ENCODE data around the gene TSGA10IP.

TSGA10IP gene

DNA sequence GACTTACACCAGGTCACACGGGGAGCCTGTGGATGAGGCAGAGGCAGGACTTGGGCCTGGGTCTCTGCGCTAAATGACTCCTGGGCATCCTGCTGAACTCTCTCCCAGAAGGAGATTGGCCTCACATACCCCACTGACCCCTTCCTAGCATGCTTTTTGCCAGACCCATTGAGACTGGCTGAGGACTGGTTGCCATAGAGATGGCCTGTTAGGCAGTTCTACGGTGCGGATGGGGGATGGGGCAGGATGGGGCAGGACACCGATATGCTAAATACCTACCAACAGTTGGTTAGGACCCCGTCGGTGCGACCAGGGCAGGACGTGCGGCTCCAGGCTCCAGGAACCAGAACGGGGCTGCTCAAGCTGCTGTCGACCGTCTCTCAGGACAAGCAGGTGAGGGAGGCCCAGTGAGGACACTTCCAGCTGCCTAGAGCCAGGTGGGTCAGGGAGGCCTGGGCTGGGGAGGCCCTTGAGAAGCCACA is at the start of gene TSGA10IP:
Gene TSGA10IP (plus strand): TSS at position 51 of the 482 bp plus-strand sequence. CDS start 196 bp downstream, at position 247.
- DNase-seq: no peak

DNA sequence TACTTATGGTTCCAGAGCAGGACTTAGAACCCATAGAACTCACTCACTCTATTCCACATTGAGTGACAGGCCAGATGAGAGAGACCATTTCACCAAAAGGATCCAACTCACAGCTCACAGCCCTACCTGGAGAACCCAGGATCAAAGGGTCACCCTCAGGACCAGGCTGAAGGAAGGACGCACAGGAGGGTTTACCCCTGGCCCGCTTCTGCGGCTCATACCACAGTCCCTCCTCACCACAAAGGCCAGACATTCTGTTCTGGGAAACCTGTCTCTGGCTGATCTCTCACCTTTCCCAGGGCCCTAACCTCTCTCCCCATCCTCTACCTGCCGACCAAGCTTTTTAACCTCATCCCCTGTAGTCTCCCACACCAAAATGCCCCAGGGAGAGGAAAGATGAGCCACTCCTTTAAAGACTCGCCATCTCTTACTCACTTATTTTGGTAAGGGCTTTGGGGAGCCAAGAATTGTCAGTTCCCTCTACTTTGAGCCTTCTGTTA is 49.7 kb upstream of the TSGA10IP start:
- no peak for DNase-seq

DNA sequence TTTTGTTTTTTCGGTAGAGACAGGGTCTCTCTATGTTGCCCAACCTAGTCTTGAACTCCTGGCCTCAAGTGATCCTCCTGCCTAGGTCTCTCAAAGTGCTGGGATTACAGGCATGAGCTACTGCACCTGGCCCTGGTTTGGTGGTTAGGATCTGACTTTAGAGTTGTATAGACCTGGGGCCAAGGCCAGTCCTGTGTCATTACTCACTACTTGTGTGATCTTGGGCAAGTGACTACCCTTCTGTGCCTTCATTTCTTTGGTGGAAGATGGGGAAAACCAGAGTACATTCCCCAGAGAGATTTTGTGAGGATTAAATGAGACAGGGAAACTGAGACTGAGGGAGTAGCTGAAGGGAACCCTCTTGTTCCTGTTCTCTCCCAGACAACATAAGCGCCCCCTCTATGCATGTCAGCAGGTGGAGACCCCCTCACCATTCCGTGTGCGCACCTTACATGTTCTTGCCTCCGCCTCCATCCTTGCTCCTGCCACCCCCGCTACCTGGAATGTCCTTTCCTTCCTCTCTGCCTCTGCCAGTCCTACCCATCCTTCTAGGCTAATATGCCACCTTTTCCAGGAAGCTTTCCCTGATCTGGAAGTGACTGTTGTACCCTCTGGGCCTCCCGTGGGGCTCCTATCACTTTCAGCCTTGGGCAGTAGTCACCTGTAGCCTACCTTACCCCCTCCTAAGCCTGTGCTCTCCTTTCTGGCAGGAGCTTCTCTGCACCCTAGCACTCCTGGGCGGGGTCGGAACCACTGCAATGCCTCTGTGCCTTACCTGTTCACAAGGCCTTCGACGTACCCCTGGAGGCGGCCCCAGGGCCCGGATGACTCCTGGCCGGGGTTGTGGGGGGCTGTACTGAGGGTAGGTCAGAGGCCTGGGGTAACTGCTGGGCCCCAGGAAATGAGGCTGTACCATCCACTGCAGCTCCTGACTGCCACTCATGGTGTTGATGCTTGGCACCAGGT is 49.0 kb upstream of the TSGA10IP start:
- no peak for DNase-seq

GRCh38 chr11:65897020-65897471 is 48.2 kb upstream of the TSGA10IP start:
- DNase-seq: no peak

DNA sequence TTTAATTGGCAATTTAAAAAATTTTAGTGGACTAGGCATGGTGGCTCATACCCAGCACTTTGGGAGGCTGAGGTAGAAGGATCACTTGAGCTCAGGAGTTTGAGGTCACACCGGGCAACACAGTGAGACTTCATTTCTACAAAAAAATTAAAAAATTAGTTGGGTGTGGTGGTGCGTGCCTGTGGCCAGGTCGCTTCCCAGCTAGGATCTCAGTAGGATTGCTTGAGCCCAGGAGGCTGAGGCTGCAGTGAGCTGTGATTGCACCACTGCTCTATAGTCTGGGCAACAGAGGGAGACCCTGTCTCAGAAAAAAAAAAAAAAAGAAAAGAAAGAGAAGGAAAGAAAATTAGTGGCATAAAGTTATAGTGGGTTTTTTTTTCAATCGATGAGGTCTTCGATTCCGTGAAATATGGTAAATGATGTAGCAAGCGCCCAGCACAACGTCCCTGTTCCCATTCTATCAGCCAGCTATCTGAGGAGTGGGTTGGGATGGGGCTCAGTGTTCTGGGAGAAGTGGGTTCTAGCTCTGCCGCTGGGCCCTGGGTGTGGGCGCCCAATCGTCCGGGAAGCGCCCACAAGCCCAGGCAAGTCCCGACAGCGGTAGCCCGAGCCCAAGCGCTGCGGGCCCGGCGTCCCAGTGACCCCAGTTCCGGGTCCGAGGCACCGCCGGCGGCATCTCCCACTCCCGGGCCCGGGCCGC is 46.5 kb upstream of the TSGA10IP start:
- no peak for DNase-seq

DNA sequence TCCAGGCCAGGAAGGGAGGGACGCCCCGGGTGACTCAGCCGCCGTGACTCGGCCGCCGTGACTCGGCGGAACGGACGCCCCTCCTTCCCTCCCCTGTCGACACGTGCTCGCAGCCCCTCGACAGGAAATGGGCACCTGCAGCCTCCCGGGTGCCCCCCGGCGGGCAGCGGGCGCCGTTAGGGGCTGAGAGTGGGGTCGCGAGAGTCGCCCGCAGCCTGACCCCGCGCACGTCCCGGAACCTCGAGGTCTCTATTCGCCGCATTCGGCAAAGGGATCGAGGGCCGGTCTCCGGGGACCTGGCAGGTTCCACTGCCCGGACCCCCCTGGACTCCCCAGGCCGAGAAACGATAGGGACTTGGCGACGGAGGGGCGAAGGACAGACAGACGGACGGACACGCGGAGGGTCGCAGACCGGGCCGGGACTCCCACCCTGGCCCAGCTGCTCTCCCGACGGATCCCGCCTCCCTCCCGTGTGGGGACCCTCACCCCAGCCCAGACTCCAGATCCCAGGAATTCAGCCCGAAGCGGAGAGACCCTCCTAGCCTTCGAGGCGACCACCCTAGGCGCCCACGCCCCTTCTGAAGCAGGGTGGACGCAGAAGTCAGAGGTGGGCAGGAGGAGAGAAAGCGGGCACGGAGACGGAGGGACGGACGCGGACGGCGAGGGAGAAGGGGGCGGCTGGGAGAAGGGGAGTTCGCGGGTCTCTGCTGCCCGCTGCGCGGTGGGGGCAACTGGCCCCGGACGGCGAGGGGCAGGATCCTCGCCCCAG is 45.7 kb upstream of the TSGA10IP start:
- DNase-seq: no peak

DNA sequence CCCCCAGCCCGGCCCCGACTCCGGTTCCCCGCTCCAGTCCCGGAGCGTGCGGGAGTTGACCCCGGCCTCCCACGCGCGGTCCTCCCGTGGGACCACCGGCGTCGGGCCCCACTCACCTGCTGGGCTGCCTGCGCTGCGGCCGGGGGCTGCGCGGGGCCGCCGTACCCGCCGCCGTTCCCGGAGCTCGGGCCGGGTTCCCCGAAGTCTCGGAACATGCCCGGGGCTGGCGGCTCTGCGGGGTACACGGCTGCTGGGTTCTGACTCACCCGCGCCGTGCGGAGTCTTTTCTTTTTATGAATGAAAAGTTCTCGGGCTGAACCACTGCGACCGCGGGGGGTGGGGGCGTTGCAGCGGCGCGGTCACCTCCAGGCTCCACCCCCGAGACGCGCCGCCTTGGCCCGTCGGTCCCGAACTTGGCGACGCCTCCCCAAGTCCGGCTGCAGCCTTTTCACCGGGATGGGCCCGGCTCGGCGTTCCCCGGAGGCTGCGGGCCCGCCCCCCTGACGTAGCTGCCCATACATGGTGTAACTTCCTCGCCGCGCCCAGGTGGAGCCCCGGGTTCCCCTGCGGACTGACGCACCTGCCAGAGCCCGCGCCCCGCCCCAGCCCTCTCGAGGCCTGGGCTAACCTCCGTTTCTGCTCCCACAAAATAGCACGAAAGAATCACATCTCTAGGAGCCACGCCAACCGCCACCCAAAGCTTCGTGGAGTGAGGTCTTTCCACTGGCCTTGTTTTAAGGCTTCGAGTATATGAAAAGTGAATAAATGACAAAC is 45.0 kb upstream of the TSGA10IP start, which contains the start of gene FOSL1:
Gene FOSL1 (minus strand): TSS at position 264 of the 774 bp plus-strand sequence. CDS start 49 bp downstream, at position 215.
- DNase-seq: peak; percentile 92

- DNase-seq: no peak
These were observed 44.4 kb upstream of the TSGA10IP start for GRCh38 chr11:65900899-65901180.

DNA sequence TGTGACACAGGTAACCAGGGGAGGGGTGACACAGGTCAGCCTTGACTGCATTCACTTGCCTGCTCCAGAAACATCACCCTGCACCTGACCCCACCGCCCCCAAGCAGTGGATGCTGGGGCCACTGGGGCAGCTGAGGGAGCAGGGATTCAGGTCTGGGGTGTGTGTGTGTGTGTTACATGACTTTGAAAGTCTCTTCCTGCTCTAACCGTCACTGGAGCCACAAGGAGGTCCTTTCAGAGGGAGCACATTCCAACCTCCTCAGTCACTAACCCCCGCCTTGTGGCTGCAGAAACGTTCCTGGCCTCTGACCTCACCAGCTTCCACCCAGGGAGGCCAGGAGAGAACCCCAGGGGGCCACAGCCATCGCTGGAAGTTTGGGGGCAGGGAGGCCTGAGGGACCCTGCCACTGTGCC is 42.2 kb upstream of the TSGA10IP start:
- DNase-seq: no peak

- no peak for DNase-seq
These were observed 41.6 kb upstream of the TSGA10IP start for GRCh38 chr11:65903715-65904114.

DNA sequence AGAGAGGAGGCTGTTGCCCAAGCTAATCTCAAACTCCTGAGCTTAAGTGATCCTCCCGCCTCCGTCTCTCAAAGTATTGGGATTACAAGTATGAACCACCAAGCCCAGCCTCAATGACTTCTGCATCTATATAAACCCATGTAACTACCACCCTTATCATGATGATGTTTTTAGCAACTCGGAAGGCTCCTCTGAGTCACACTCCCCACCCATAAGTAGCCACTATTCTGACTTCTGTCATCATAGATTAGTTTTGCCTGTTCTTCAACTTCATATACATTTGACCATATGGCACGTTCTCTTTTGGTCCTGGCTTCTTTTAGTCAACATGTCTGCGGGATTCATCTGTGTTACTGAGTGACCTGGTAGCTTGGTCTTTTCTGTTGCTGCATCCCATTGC is 38.7 kb upstream of the TSGA10IP start:
- no peak for DNase-seq

DNA sequence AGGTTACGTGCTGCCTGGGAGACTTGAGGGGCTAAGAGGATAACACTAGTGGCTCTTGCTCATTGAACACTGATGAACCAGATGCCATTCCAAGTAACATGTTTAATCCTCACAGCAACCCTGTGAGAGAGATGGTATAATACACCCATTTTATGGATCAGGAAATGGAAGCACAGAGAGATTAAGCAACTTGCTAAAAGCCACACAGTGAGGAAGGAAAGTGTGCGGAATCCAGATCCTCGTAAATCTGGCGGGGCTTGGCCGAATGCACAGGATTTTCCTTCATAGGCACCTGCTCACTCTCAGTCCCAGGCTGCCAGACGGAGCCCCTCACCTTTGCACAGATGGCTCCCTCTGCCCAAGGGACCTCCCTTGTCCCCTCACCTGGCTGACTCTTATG is 37.4 kb upstream of the TSGA10IP start:
- DNase-seq: no peak

- peak; percentile 53 for DNase-seq
These were observed 33.4 kb upstream of the TSGA10IP start for GRCh38 chr11:65911682-65912568.

DNA sequence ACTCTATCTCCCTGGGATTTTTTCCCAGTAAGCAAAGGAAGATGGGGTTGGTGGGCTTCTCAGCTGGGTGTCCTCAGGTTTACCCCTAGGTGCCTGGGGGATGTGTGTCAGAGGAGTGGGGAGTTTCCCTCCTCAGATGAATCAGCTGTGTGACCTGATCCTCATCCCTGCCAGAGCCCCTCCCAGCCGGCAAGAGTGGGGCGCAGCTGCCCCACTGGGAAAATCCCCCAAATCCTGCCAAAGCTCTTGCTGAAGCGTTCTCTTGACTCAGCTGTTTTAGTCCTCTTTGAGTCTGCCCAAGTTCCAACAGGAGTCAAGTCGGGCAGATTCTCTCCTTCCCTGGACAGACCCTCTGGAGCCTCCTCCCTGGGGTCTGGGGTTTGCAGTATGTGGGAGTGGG is 32.4 kb upstream of the TSGA10IP start:
- DNase-seq: no peak

- DNase-seq: no peak
These were observed 30.0 kb upstream of the TSGA10IP start for GRCh38 chr11:65915101-65915820.

DNA sequence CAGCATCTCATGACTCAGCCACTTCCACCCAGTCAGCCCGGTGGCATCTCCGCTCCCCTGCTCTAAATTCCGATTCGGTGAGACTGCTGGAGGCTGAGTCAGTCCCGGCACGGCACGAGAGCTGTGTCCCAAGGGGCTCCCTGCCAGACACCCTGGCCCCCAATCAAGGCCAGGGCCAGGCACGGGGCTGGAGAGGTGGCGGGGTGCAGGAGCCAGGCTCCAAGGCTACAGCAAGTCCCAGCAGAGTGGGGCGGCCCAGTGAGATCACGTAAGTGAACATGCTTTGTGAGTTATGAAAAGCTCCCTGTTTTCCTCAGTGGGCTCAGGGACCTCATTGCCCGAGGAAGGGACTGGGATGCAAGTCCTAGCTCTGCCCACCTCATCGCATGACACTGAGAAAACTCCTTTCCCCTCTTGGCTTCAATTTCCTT is 29.4 kb upstream of the TSGA10IP start:
- DNase-seq: no peak

GRCh38 chr11:65916391-65916790 is 28.9 kb upstream of the TSGA10IP start:
- no peak for DNase-seq

DNA sequence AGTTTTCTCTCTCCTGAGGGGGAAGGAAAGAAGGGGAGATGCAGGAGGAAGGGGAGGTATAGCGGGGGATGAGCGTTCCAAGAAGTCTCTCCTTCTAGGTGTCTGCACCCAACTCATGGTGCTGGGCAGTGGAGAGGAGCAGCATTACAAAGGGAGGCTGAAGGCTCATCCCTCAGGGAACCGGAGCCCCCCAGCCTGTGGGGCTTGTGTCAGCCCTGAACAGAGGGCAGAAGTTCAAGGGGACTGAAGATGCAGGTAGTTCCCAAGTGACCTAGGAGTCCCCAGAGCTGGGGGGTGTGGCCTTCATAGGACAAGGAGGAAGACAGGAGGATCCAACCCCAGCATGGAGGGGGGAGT is 28.2 kb upstream of the TSGA10IP start:
- DNase-seq: no peak

GRCh38 chr11:65917434-65918210 is 27.7 kb upstream of the TSGA10IP start:
- no peak for DNase-seq

All from NCI-H510A (cell line).